GM21576 (cell line): ENCODE data around the gene SF3A2.

ENCODE experiments used
- ATAC-seq: cut with Tn5 transposase; IDR thresholded peaks from one replicate; pipeline ENCODE4 v1.9.1; 2021; ENCODE audit warnings: mild to moderate bottlenecking, moderate library complexity; ENCODE audit not compliant: unreplicated experiment

SF3A2 gene

GRCh38 chr19:2226051-2226839 is 10.4 kb upstream of the SF3A2 start:
- ATAC-seq, result no peak

GRCh38 chr19:2226840-2227360 is 9.7 kb upstream of the SF3A2 start:
- no peak for ATAC-seq

GRCh38 chr19:2227415-2228156 is 9.0 kb upstream of the SF3A2 start:
- ATAC-seq, result no peak

- no peak for ATAC-seq
These were observed 8.2 kb upstream of the SF3A2 start for GRCh38 chr19:2228157-2229030.

GRCh38 chr19:2229103-2230032 is 7.3 kb upstream of the SF3A2 start:
- no peak for ATAC-seq

- ATAC-seq, result no peak
These were observed 6.5 kb upstream of the SF3A2 start for GRCh38 chr19:2230033-2230531.

GRCh38 chr19:2230807-2231533 is 5.7 kb upstream of the SF3A2 start:
- ATAC-seq, result no peak

- no peak for ATAC-seq
These were observed 4.9 kb upstream of the SF3A2 start for GRCh38 chr19:2231621-2232221.

- ATAC-seq, result no peak
These were observed 4.1 kb upstream of the SF3A2 start for GRCh38 chr19:2232286-2233151.

- no peak for ATAC-seq
These were observed 2.9 kb upstream of the SF3A2 start for GRCh38 chr19:2233601-2234280.

- ATAC-seq, result no peak
These were observed 1.6 kb upstream of the SF3A2 start for GRCh38 chr19:2234996-2235380.

- no peak for ATAC-seq
These were observed 1.1 kb upstream of the SF3A2 start for GRCh38 chr19:2235381-2236063.

- ATAC-seq, result peak; percentile 14
These were observed 635 bp upstream of the SF3A2 start for GRCh38 chr19:2236064-2236313.

GRCh38 chr19:2237051-2237868 is 636 bp downstream of the SF3A2 start:
- ATAC-seq, result no peak

- ATAC-seq, result no peak
These were observed 1.2 kb downstream of the SF3A2 start for GRCh38 chr19:2237869-2238153.

GRCh38 chr19:2239173-2239572 is 2.5 kb downstream of the SF3A2 start:
- ATAC-seq, result no peak
